Suprapubic skin (tissue), 4 donors: ENCODE data around the gene ANTXR1.

Source experiments
- POLR2A ChIP-seq, 2 donors: fragments of 450-650 bp; IDR thresholded peaks; one replicate each; pipeline ENCODE4 v1.6.1; 2017; ENCODE audit warnings: antibody characterized with exemption in 2 of 2, mild to moderate bottlenecking in 2 of 2, moderate library complexity in 2 of 2
- POLR2AphosphoS5 ChIP-seq, 3 donors: sonication (generic); formaldehyde crosslinking; IDR thresholded peaks; one replicate each; pipeline ENCODE4 v1.6.1; 2017; ENCODE audit warnings: antibody characterized with exemption in 3 of 3

GRCh38 chr2:69157441-69157840 lies 144.5 kb downstream of the ANTXR1 start:
- no peak for TF ChIP-seq POLR2A (IDR thresholded peaks at IDR 0.05)
- no peak for TF ChIP-seq POLR2AphosphoS5 (IDR thresholded peaks at IDR 0.05)
